ENCODE measurements around the gene BBOX1.

BBOX1 gene

DNA sequence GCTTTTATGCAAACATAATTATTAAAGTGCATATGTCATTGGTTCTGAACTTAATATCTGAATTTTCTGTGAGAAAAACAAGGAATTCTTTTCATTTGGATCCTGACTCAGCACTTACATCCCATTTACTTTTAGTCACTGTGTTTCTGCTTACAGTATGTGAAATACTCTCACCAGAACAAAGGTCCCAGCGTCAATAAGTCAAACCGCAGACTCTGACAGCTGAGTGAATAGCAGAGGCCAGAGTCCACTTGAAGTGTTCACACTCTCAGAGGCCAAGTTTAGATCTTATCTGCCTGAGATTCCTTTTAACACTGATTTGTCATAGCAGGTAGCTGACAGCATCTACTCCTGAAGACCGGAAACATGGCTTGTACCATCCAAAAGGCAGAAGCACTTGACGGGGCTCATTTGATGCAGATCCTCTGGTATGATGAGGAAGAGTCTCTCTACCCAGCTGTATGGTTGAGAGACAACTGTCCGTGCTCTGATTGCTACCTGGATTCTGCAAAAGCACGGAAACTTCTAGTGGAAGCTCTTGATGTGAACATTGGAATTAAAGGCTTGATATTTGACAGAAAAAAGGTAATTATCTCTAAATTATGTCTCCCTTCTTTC lies 14.6 kb downstream of the BBOX1 start:
- FAIRE-seq (no peak), DNase-seq (ENCODE audit: insufficient read length, low spot score) (no peak)
- TF ChIP-seq PAX5 (IDR thresholded peaks at IDR 0.05; ENCODE audit: insufficient read depth, low read length, severe bottlenecking) (no peak), SPI1 (IDR thresholded peaks at IDR 0.05; ENCODE audit: low read depth, low read length) (no peak), TAF1 (IDR thresholded peaks at IDR 0.05; ENCODE audit: low read depth, low read length) (no peak), POU2F2 (IDR thresholded peaks at IDR 0.05; ENCODE audit: low read depth, low read length) (no peak), POLR2A (IDR thresholded peaks at IDR 0.05; ENCODE audit: low read depth, low read length) (no peak), POLR2AphosphoS5 (IDR thresholded peaks at IDR 0.05; ENCODE audit: low read depth, low read length) (no peak)

DNA sequence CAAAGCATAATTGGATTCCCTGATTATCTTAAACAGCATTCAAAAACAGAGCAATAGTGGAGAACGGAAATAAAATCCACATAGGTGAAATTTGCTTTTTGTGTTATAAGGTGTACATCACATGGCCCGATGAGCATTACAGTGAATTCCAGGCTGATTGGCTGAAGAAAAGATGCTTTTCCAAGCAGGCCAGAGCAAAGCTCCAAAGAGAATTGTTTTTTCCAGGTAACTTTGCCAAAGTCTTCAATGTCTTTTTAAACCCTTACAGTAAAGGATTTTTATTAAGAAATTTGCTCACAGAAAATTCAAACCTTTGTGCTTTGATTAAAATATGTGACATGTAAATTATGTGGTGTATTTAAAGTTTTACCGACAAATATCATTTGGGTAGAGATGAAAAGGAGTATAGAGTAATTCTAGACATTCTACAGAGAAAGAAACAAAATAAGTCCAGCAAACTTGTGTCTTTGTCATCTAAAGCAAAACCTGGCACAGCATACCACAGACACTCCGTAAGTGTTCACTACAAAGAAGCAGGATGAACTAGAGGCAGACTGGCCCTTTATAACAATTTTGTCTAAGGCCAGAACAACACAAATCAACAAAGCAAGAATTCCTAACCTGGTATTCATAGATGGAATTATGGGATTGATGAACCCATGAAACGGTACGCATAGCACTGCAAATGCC lies 16.6 kb downstream of the BBOX1 start:
- no peak for TF ChIP-seq POU2F2 (IDR thresholded peaks at IDR 0.05; ENCODE audit: low read depth, low read length)
- no peak for TF ChIP-seq PAX5 (IDR thresholded peaks at IDR 0.05; ENCODE audit: insufficient read depth, low read length, severe bottlenecking)
- no peak for TF ChIP-seq SPI1 (IDR thresholded peaks at IDR 0.05; ENCODE audit: low read depth, low read length)
- no peak for TF ChIP-seq POLR2AphosphoS5 (IDR thresholded peaks at IDR 0.05; ENCODE audit: low read depth, low read length)
- TF ChIP-seq POLR2A (IDR thresholded peaks at IDR 0.05; ENCODE audit: low read depth, low read length): no peak
- TF ChIP-seq TAF1 (IDR thresholded peaks at IDR 0.05; ENCODE audit: low read depth, low read length): no peak
- no peak for FAIRE-seq
- no peak for DNase-seq (ENCODE audit: insufficient read length, low spot score)

DNA sequence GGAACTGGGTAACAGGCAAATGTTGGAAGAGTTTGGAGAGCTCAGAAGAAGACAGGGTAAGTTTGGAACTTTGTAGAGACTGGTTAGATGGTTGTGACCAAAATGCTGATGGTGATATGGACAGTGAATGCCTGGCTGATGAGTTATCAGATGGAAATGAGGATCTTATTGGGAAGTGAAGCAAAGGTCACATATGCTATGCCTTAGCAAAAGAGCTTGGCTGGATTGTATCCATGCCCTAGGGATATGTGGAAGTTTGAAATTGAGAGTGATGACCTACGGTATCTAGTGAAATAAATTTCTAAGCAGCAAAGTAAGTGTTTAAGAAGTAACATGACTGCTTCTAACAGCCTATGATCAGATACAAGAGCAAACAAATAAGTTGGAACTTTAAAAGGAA lies 17.8 kb downstream of the BBOX1 start:
- DNase-seq (ENCODE audit: insufficient read length, low spot score) (no peak), FAIRE-seq (no peak)
- TF ChIP-seq POLR2A (IDR thresholded peaks at IDR 0.05; ENCODE audit: low read depth, low read length): no peak
- no peak for TF ChIP-seq POU2F2 (IDR thresholded peaks at IDR 0.05; ENCODE audit: low read depth, low read length)
- TF ChIP-seq SPI1 (IDR thresholded peaks at IDR 0.05; ENCODE audit: low read depth, low read length): no peak
- no peak for TF ChIP-seq PAX5 (IDR thresholded peaks at IDR 0.05; ENCODE audit: insufficient read depth, low read length, severe bottlenecking)
- TF ChIP-seq TAF1 (IDR thresholded peaks at IDR 0.05; ENCODE audit: low read depth, low read length): no peak
- no peak for TF ChIP-seq POLR2AphosphoS5 (IDR thresholded peaks at IDR 0.05; ENCODE audit: low read depth, low read length)

DNA sequence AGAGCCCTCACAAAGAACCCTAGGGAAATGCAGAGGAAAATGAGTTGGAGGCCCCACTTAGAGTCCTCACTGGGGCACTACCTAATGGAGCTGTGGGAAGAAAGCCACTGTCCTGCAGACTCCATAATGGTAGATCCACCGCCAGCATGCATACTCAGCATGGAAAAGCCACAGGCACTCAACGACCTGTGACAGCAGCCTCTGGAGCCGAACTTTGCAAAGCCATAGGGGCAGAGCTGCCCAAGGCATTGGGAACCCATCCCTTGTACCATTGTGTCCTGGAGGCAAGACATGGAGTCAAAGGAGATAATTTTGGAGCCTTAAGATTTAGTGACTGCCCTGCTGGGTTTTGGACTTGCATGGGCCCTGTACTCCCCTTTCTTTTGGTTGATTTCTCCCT lies 18.8 kb downstream of the BBOX1 start:
- no peak for FAIRE-seq
- no peak for DNase-seq (ENCODE audit: insufficient read length, low spot score)
- TF ChIP-seq POLR2AphosphoS5 (IDR thresholded peaks at IDR 0.05; ENCODE audit: low read depth, low read length) (no peak), PAX5 (IDR thresholded peaks at IDR 0.05; ENCODE audit: insufficient read depth, low read length, severe bottlenecking) (no peak)

DNA sequence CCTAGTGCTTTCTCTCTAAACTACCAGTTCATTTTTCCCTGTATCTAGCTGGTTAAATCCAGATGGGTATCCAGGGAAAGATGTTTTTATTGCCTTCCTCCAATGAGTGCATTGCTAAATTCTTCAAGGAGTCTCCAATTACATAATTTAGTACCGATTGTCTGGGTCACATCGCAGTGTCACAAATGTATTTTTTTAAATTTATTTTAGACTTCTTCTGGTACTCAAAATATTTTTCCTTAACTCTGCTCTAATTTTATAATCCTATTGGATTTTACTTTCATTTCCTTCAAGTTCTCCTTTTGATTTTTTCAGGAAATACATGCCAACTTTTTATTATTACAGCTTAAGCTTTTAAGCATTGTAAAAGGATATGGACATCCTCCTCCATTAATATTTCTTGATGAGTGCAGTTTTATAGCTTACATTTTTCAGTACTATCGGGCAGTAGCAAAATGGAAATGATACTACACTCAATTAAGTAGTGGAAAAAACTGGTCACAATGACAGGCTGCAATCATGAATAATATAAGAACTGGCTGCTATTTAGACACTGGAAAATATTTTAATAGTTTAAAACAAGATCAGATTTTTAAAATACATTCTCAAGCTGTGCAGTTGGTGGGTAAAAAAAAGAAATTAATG lies 20.3 kb downstream of the BBOX1 start:
- FAIRE-seq (no peak), DNase-seq (ENCODE audit: insufficient read length, low spot score) (no peak)
- TF ChIP-seq POLR2A (IDR thresholded peaks at IDR 0.05; ENCODE audit: low read depth, low read length) (no peak), SPI1 (IDR thresholded peaks at IDR 0.05; ENCODE audit: low read depth, low read length) (no peak), POLR2AphosphoS5 (IDR thresholded peaks at IDR 0.05; ENCODE audit: low read depth, low read length) (no peak), TAF1 (IDR thresholded peaks at IDR 0.05; ENCODE audit: low read depth, low read length) (no peak), PAX5 (IDR thresholded peaks at IDR 0.05; ENCODE audit: insufficient read depth, low read length, severe bottlenecking) (no peak), POU2F2 (IDR thresholded peaks at IDR 0.05; ENCODE audit: low read depth, low read length) (no peak)

DNA sequence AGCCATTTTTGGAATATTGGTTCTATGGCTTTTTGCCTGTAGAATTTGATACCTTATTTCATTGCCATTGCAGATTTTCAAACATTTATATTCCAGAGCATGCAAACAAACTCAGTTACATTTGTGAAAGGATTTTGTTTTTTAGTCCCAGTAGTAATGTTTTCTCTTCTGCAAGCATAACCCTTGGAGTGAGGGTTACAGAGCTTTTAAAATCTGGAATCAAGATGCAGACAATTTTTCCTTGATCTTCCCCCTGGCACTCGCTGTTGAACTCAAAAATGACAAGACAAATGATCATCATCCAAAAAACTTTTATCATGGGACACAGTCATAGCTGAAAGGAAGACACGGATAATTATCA lies 20.8 kb downstream of the BBOX1 start:
- FAIRE-seq (no peak), DNase-seq (ENCODE audit: insufficient read length, low spot score) (no peak)
- TF ChIP-seq PAX5 (IDR thresholded peaks at IDR 0.05; ENCODE audit: insufficient read depth, low read length, severe bottlenecking): no peak
- TF ChIP-seq POLR2A (IDR thresholded peaks at IDR 0.05; ENCODE audit: low read depth, low read length): no peak
- no peak for TF ChIP-seq POU2F2 (IDR thresholded peaks at IDR 0.05; ENCODE audit: low read depth, low read length)
- no peak for TF ChIP-seq POLR2AphosphoS5 (IDR thresholded peaks at IDR 0.05; ENCODE audit: low read depth, low read length)
- no peak for TF ChIP-seq SPI1 (IDR thresholded peaks at IDR 0.05; ENCODE audit: low read depth, low read length)
- TF ChIP-seq TAF1 (IDR thresholded peaks at IDR 0.05; ENCODE audit: low read depth, low read length): no peak

DNA sequence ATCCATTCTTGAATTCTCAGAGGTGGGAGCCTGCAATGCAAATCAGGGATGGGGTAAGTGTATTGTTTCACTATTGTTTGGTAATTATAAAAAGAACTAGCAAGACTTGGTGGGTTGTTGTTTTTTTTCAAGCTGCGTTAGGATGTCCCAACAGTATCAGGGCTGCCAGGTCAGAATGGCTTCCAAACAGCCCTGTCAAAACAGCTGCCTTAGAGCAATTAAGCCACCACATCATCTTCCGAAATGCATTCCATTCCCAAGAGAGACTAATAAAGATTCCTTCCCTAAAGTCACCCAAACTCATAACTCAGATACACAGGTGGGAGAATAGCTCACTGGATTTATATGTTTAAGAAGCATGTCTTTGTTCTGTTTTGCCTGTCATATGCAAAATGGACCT lies 23.5 kb downstream of the BBOX1 start:
- no peak for FAIRE-seq
- TF ChIP-seq POLR2AphosphoS5 (IDR thresholded peaks at IDR 0.05; ENCODE audit: low read depth, low read length) (no peak), PAX5 (IDR thresholded peaks at IDR 0.05; ENCODE audit: insufficient read depth, low read length, severe bottlenecking) (no peak), POU2F2 (IDR thresholded peaks at IDR 0.05; ENCODE audit: low read depth, low read length) (no peak), POLR2A (IDR thresholded peaks at IDR 0.05; ENCODE audit: low read depth, low read length) (no peak), TAF1 (IDR thresholded peaks at IDR 0.05; ENCODE audit: low read depth, low read length) (no peak), SPI1 (IDR thresholded peaks at IDR 0.05; ENCODE audit: low read depth, low read length) (no peak)
- no peak for DNase-seq (ENCODE audit: insufficient read length, low spot score)

DNA sequence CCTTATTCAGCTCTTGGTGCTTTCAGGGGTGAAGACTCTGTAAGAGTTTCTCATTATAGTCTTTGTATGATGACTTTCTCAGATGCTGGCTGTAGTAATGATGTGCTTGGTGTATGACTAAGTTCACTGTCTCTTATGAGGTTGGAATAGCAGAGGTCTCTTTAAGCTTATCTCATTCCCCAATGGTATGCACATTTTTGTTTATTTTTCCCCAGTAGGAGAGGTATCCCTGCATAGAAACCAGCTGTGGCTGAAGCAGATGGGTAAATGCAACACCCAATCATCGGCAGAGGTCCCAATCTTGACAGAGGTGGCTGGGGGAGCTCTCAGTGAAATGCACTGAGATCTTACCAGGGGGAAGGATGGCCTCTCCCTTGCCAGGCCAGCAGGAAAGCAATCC lies 34.6 kb downstream of the BBOX1 start:
- FAIRE-seq (no peak), DNase-seq (ENCODE audit: insufficient read length, low spot score) (no peak)
- TF ChIP-seq TAF1 (IDR thresholded peaks at IDR 0.05; ENCODE audit: low read depth, low read length) (no peak), POU2F2 (IDR thresholded peaks at IDR 0.05; ENCODE audit: low read depth, low read length) (no peak), PAX5 (IDR thresholded peaks at IDR 0.05; ENCODE audit: insufficient read depth, low read length, severe bottlenecking) (no peak), POLR2AphosphoS5 (IDR thresholded peaks at IDR 0.05; ENCODE audit: low read depth, low read length) (no peak), SPI1 (IDR thresholded peaks at IDR 0.05; ENCODE audit: low read depth, low read length) (no peak), POLR2A (IDR thresholded peaks at IDR 0.05; ENCODE audit: low read depth, low read length) (no peak)

DNA sequence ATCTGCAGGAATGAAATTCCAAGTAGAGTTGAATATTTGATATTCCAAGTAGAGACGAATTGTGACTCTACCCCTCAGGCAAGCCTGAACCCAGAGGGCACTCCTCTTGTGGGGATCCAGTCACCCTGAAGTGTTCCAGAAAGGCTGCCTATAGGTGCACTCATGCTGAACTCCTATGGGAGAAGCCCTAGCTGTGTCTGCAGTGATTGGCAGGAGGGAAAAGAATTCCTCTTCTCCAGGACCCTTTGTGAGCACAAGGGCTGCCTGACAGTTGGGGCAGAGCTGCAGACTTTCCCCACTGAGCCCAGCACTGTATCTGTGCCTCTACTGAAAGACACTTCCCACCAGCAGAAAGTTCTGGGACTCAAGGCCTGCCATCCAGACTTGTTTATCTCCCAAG lies 35.0 kb downstream of the BBOX1 start:
- no peak for FAIRE-seq
- no peak for DNase-seq (ENCODE audit: insufficient read length, low spot score)
- TF ChIP-seq POLR2AphosphoS5 (IDR thresholded peaks at IDR 0.05; ENCODE audit: low read depth, low read length) (no peak), POLR2A (IDR thresholded peaks at IDR 0.05; ENCODE audit: low read depth, low read length) (no peak), SPI1 (IDR thresholded peaks at IDR 0.05; ENCODE audit: low read depth, low read length) (no peak), TAF1 (IDR thresholded peaks at IDR 0.05; ENCODE audit: low read depth, low read length) (no peak), POU2F2 (IDR thresholded peaks at IDR 0.05; ENCODE audit: low read depth, low read length) (no peak)
